Measurements from ENCODE around the gene FUT7.

The FUT7 gene

GRCh38 chr9:137014776-137015539, 16.9 kb downstream of the FUT7 start:
- no peak for TF ChIP-seq POLR2A (IDR thresholded peaks at IDR 0.05; ENCODE audit: low read depth, low read length)
- no peak for TF ChIP-seq POLR2AphosphoS5 (IDR thresholded peaks at IDR 0.05; ENCODE audit: low read depth, low read length)
- no peak for TF ChIP-seq POU2F2 (IDR thresholded peaks at IDR 0.05; ENCODE audit: low read depth, low read length)
- no peak for TF ChIP-seq PAX5 (IDR thresholded peaks at IDR 0.05; ENCODE audit: insufficient read depth, low read length, severe bottlenecking)
- TF ChIP-seq SPI1 (IDR thresholded peaks at IDR 0.05; ENCODE audit: low read depth, low read length) = no peak
- no peak for TF ChIP-seq TAF1 (IDR thresholded peaks at IDR 0.05; ENCODE audit: low read depth, low read length)
- FAIRE-seq = no peak
- DNase-seq (ENCODE audit: insufficient read length, low spot score) = no peak

GRCh38 chr9:137014166-137014565, 17.7 kb downstream of the FUT7 start:
- TF ChIP-seq POU2F2 (IDR thresholded peaks at IDR 0.05; ENCODE audit: low read depth, low read length) = no peak
- TF ChIP-seq PAX5 (IDR thresholded peaks at IDR 0.05; ENCODE audit: insufficient read depth, low read length, severe bottlenecking) = no peak
- no peak for TF ChIP-seq TAF1 (IDR thresholded peaks at IDR 0.05; ENCODE audit: low read depth, low read length)
- TF ChIP-seq POLR2A (IDR thresholded peaks at IDR 0.05; ENCODE audit: low read depth, low read length) = no peak
- FAIRE-seq (no peak), DNase-seq (ENCODE audit: insufficient read length, low spot score) (no peak)

- TF ChIP-seq PAX5 (IDR thresholded peaks at IDR 0.05; ENCODE audit: insufficient read depth, low read length, severe bottlenecking) = no peak
Observed at GRCh38 chr9:137013571-137013940, 18.3 kb downstream of the FUT7 start.

GRCh38 chr9:137012694-137013570, 19.0 kb downstream of the FUT7 start:
- FAIRE-seq (no peak), DNase-seq (ENCODE audit: insufficient read length, low spot score) (no peak)
- no peak for TF ChIP-seq SPI1 (IDR thresholded peaks at IDR 0.05; ENCODE audit: low read depth, low read length)
- no peak for TF ChIP-seq POLR2AphosphoS5 (IDR thresholded peaks at IDR 0.05; ENCODE audit: low read depth, low read length)
- no peak for TF ChIP-seq POU2F2 (IDR thresholded peaks at IDR 0.05; ENCODE audit: low read depth, low read length)
- TF ChIP-seq TAF1 (IDR thresholded peaks at IDR 0.05; ENCODE audit: low read depth, low read length) = no peak
- no peak for TF ChIP-seq POLR2A (IDR thresholded peaks at IDR 0.05; ENCODE audit: low read depth, low read length)

More at GRCh38 chr9:137013571-137013940, 18.3 kb downstream of the FUT7 start:
- no peak for FAIRE-seq
- no peak for DNase-seq (ENCODE audit: insufficient read length, low spot score)

- FAIRE-seq = no peak
- no peak for DNase-seq (ENCODE audit: insufficient read length, low spot score)
- TF ChIP-seq PAX5 (IDR thresholded peaks at IDR 0.05; ENCODE audit: insufficient read depth, low read length, severe bottlenecking) (no peak), POU2F2 (IDR thresholded peaks at IDR 0.05; ENCODE audit: low read depth, low read length) (no peak), TAF1 (IDR thresholded peaks at IDR 0.05; ENCODE audit: low read depth, low read length) (no peak), SPI1 (IDR thresholded peaks at IDR 0.05; ENCODE audit: low read depth, low read length) (no peak), POLR2A (IDR thresholded peaks at IDR 0.05; ENCODE audit: low read depth, low read length) (no peak)
Observed at GRCh38 chr9:137011907-137012675, 19.8 kb downstream of the FUT7 start.

- FAIRE-seq (no peak), DNase-seq (ENCODE audit: insufficient read length, low spot score) (no peak)
- TF ChIP-seq POLR2AphosphoS5 (IDR thresholded peaks at IDR 0.05; ENCODE audit: low read depth, low read length) (no peak), POU2F2 (IDR thresholded peaks at IDR 0.05; ENCODE audit: low read depth, low read length) (no peak), PAX5 (IDR thresholded peaks at IDR 0.05; ENCODE audit: insufficient read depth, low read length, severe bottlenecking) (no peak), SPI1 (IDR thresholded peaks at IDR 0.05; ENCODE audit: low read depth, low read length) (no peak), POLR2A (IDR thresholded peaks at IDR 0.05; ENCODE audit: low read depth, low read length) (no peak), TAF1 (IDR thresholded peaks at IDR 0.05; ENCODE audit: low read depth, low read length) (no peak)
Observed at GRCh38 chr9:137011156-137011555, 20.7 kb downstream of the FUT7 start.

GRCh38 chr9:137009938-137010732, 21.8 kb downstream of the FUT7 start:
- FAIRE-seq (no peak), DNase-seq (ENCODE audit: insufficient read length, low spot score) (no peak)
- no peak for TF ChIP-seq SPI1 (IDR thresholded peaks at IDR 0.05; ENCODE audit: low read depth, low read length)
- TF ChIP-seq POLR2A (IDR thresholded peaks at IDR 0.05; ENCODE audit: low read depth, low read length) = no peak
- no peak for TF ChIP-seq PAX5 (IDR thresholded peaks at IDR 0.05; ENCODE audit: insufficient read depth, low read length, severe bottlenecking)
- TF ChIP-seq POLR2AphosphoS5 (IDR thresholded peaks at IDR 0.05; ENCODE audit: low read depth, low read length) = no peak
- no peak for TF ChIP-seq POU2F2 (IDR thresholded peaks at IDR 0.05; ENCODE audit: low read depth, low read length)

GRCh38 chr9:137009217-137009616, 22.7 kb downstream of the FUT7 start:
- FAIRE-seq (no peak), DNase-seq (ENCODE audit: insufficient read length, low spot score) (no peak)
- TF ChIP-seq SPI1 (IDR thresholded peaks at IDR 0.05; ENCODE audit: low read depth, low read length) (no peak), TAF1 (IDR thresholded peaks at IDR 0.05; ENCODE audit: low read depth, low read length) (no peak)

- FAIRE-seq (no peak), DNase-seq (ENCODE audit: insufficient read length, low spot score) (no peak)
Observed at GRCh38 chr9:137008312-137008711, 23.6 kb downstream of the FUT7 start.

More at GRCh38 chr9:137008312-137008711, 23.6 kb downstream of the FUT7 start:
- no peak for TF ChIP-seq POLR2AphosphoS5 (IDR thresholded peaks at IDR 0.05; ENCODE audit: low read depth, low read length)
- TF ChIP-seq TAF1 (IDR thresholded peaks at IDR 0.05; ENCODE audit: low read depth, low read length) = no peak
- TF ChIP-seq POLR2A (IDR thresholded peaks at IDR 0.05; ENCODE audit: low read depth, low read length) = no peak
- no peak for TF ChIP-seq PAX5 (IDR thresholded peaks at IDR 0.05; ENCODE audit: insufficient read depth, low read length, severe bottlenecking)
- no peak for TF ChIP-seq POU2F2 (IDR thresholded peaks at IDR 0.05; ENCODE audit: low read depth, low read length)
- no peak for TF ChIP-seq SPI1 (IDR thresholded peaks at IDR 0.05; ENCODE audit: low read depth, low read length)

All from GM12891 (cell line).